GM12875 (cell line): ENCODE data around the gene SEBOX.

Experiments
- H3K4me3 ChIP-seq: one replicate; pipeline ENCODE4 v1.5.1; 2011; ENCODE audit warnings: low read depth, low read length, control low read depth
- CTCF ChIP-seq: IDR thresholded peaks from 2 replicates; pipeline ENCODE4 v1.5.1; 2011; ENCODE audit warnings: low read depth, mild to moderate bottlenecking, control low read depth, inconsistent platforms, low read length, moderate library complexity, borderline replicate concordance; ENCODE audit not compliant: insufficient read depth

Gene SEBOX

GRCh38 chr17:28357901-28358197 lies 7.2 kb downstream of the SEBOX start:
- peak overlapping the region; percentile 74 for H3K4me3 ChIP-seq
- TF ChIP-seq CTCF: no peak

DNA sequence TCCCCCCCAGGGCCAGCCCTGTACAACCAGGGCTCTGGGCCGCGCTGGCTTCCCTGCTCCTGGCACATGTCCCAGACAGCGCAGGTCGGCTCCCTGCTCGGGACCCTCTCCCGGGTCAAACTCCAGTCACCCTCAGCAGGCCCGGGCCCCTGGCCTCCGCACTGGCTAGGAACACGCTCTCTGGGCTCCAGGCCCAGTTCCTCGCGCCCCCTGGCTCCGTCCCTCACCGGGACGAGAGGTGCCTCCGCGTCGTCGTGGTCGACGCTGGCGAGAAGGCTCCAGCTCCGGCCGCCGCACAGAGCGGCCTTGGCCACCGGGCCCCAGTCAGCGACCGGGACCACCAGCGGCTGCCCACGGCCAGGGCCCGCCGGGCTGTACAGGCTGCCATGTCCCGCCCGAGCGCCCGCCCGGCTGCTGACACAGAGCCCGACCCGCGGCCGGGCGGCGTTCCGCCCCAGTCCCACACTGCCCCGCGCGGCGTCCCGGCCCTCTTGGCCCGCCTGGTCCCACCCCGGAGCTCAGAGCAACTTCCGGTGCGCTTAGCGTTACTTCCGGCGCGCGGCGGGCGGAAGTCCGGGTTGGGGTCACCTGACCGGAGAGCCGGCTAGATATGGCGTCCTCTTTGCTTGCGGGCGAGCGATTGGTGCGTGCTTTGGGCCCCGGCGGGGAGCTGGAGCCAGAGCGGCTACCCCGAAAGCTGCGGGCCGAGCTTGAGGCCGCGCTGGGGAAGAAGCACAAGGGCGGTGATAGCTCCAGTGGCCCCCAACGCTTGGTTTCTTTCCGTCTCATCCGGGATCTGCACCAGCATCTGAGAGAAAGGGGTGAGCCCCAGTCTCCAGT lies 7.7 kb downstream of the SEBOX start, which contains the start of gene POLDIP2:
TSS of gene POLDIP2 (minus strand) at position 467 of the 840 bp plus-strand sequence. CDS start at position 388, 79 bp downstream.
- TF ChIP-seq CTCF: no peak
- H3K4me3 ChIP-seq: peak within 1 kb of the TSS; percentile 74

DNA sequence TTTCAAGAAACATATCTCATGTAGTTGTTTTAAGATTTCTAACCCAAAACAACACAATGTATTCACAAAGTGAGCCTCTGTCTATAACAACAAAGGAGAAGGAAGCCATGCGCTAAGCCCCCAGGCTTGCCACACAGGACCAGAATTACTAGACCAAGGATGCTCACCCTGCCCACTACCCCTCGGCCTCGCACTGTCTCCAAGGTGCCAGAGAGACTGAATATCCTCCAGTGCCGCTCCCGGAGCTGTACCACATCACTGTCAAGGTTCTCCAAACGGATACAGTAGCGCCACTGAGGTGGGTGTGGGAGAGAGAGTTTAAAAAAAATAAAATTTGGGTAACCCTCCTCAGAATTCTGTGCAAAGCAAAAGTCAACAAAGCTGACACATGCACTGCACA lies 14.7 kb downstream of the SEBOX start:
- TF ChIP-seq CTCF: no peak

GRCh38 chr17:28348979-28349378 lies 16.0 kb downstream of the SEBOX start:
- no peak overlapping the region for H3K4me3 ChIP-seq
- no peak for TF ChIP-seq CTCF

More for the DNA sequence above, 14.7 kb downstream of the SEBOX start:
- no peak overlapping the region for H3K4me3 ChIP-seq

DNA sequence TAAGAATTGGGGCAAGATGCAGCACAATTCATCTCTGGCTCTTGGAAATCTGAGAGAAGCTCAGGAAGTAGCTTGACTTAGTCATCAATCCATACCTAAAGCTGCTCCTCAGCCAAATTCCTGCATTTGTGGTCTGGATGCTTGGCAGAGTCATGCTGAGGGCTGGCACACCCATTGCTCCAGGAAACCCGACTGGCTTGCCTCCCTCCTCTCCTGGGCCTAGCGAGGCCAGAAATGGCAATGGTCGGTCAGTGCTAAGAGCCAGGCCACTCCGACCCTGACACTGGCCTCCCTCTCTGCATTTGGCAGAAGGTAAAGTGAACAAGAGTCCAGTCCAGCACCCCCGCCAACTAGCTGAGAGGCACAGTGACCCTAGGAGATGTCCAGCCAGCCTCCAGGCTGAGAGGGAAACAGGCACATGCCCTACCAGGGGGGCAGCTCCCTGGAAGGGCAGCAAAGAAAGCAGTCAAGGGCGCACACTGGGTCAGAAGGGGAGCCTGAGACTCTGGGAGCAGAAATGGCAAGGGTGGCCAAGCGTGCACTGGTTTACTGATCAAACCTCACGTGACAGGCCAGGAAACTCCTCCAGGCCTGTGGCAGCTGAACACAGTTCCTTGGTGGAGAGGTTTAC lies 17.6 kb downstream of the SEBOX start:
- no peak for TF ChIP-seq CTCF
- no peak overlapping the region for H3K4me3 ChIP-seq

DNA sequence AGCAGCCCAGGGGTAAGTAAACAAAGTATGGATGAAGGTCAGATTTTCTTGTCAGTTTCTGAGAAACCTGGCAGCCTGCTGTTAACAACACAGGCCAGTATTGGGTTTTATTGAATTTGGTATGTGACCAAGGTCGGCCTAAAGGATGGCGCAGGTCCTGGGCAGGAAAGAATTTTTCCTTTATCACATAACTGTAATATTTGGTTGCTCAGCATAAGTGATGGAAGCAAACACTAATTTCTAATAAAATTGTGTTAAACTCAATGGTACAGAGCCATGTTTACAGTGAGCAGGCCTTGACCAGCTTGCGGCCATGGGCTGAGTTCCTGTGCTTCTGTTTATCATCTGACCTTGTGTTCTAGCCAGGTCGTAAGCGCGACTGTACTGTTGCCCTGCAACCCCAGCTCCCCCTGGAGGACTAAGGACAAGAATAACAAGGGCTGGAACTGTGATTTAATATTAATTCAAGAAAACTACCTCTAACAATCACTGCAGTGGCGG lies 18.2 kb downstream of the SEBOX start:
- H3K4me3 ChIP-seq: no peak overlapping the region
- TF ChIP-seq CTCF: 0 out of 2 replicates have a peak, but pooled peaks have one; percentile 14

- no peak overlapping the region for H3K4me3 ChIP-seq
- TF ChIP-seq CTCF: no peak
These were observed 18.8 kb downstream of the SEBOX start for GRCh38 chr17:28346199-28346580.
